Neuron (in vitro differentiated cells): Measurements from ENCODE around the gene PRLR.

Source experiments
- H2AFZ ChIP-seq: one replicate; pipeline ENCODE4 v1.6.1; 2013; ENCODE audit warnings: low read depth, mild to moderate bottlenecking, inconsistent platforms, low read length, moderate library complexity
- H3K27me3 ChIP-seq: one replicate; pipeline ENCODE4 v1.6.1; 2013; ENCODE audit warnings: low read length; ENCODE audit not compliant: insufficient read depth
- H3K36me3 ChIP-seq: one replicate; pipeline ENCODE4 v1.6.1; 2013; ENCODE audit warnings: low read length; ENCODE audit not compliant: insufficient read depth
- H3K4me1 ChIP-seq: one replicate; pipeline ENCODE4 v1.6.1; 2013; ENCODE audit warnings: low read length; ENCODE audit not compliant: insufficient read depth
- H3K4me3 ChIP-seq: 2 replicates; pipeline ENCODE4 v1.5.1; 2013; ENCODE audit warnings: mild to moderate bottlenecking, low read length, moderate library complexity
- H3K9me3 ChIP-seq: one replicate; pipeline ENCODE4 v1.6.1; 2013; ENCODE audit warnings: low read length

Gene PRLR

GRCh38 chr5:35012365-35012764, 217.9 kb downstream of the PRLR start:
- Histone ChIP-seq H3K36me3 (no peaks in the 10 kb centered on the region), H3K27me3 (no peaks in the 10 kb centered on the region), H3K4me1 (peaks cover 4% of the 10 kb centered on the region), H3K9me3 (peaks cover 2% of the 10 kb centered on the region), H2AFZ (no peak overlapping the region), H3K4me3 (no peak overlapping the region)

- no peak overlapping the region for H2AFZ ChIP-seq
- no peaks in the 10 kb centered on the region for H3K27me3 ChIP-seq
- peaks cover 4% of the 10 kb centered on the region for H3K4me1 ChIP-seq
- no peaks in the 10 kb centered on the region for H3K36me3 ChIP-seq
- H3K9me3 ChIP-seq, result peaks cover 3% of the 10 kb centered on the region
- no peak overlapping the region for H3K4me3 ChIP-seq
Measured at GRCh38 chr5:35010676-35011075, 219.6 kb downstream of the PRLR start.

DNA sequence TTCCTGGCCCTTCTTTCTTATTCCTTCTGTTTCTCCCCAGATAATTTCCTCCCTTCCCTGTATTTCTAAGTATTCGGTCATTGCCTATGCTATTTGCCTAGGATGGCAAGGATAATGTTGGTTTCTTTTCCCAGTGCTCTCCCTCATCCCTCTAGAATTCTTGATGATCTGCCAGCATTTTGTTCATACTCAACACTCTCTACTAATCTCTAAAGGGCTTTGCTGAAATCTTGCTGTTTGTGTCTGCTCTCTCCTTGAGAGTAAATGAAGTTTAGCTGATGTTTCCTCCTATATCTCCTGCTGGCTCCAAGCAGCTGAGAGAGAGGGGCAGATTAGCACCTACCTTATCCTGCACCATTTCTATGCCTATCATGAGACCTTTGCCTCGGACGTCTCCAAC, 220.6 kb downstream of the PRLR start:
- peaks cover 4% of the 10 kb centered on the region for H3K4me1 ChIP-seq
- peaks cover 3% of the 10 kb centered on the region for H3K9me3 ChIP-seq
- H3K36me3 ChIP-seq, result no peaks in the 10 kb centered on the region
- H3K4me3 ChIP-seq, result no peak overlapping the region
- H2AFZ ChIP-seq, result no peak overlapping the region
- H3K27me3 ChIP-seq, result no peaks in the 10 kb centered on the region

DNA sequence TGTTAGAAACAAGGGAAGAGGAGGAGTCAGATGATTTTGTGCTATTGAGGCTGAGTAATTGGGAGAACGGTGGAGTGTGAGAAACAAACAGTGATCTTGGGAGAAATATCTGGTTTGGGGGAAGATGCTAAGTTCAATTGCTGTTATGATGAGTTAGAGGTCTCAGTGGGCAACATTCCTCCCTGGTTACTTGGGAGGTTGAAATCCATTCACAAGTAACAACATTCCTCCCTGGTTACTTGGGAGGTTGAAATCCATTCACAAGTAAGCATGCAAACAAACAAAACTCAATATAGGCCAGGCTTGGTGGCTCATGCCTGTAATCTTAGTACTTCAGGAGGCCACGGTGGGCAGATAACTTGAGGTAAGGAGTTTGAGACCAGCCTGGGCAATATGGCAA, 221.3 kb downstream of the PRLR start:
- peaks cover 3% of the 10 kb centered on the region for H3K9me3 ChIP-seq
- no peak overlapping the region for H2AFZ ChIP-seq
- H3K27me3 ChIP-seq, result peaks cover 4% of the 10 kb centered on the region
- peaks cover 4% of the 10 kb centered on the region for H3K4me1 ChIP-seq
- H3K4me3 ChIP-seq, result no peak overlapping the region
- H3K36me3 ChIP-seq, result no peaks in the 10 kb centered on the region

DNA sequence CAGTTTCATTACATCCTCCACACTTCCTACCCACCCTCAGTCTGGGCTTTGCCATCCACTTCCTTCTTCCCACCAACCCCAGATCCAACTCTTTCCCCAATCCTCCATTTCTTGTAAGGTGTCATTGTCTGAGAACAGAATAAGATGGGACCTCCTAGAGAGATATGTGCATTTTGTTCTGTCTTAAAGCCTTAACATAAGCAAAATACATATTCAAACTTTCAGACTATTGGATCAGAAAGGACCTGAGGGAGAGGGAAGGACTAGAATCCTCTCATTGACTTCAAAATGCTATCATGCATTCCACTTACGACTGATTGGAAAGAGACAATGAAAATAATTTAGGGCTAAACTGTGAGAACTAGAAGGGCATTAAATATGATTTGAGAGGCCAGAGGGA, 225.5 kb downstream of the PRLR start:
- Histone ChIP-seq H3K9me3 (peaks cover 2% of the 10 kb centered on the region), H3K27me3 (peaks cover 4% of the 10 kb centered on the region), H2AFZ (no peak overlapping the region), H3K4me1 (peaks cover 4% of the 10 kb centered on the region), H3K4me3 (no peak overlapping the region), H3K36me3 (no peaks in the 10 kb centered on the region)

- Histone ChIP-seq H2AFZ (no peak overlapping the region), H3K27me3 (peaks cover 4% of the 10 kb centered on the region)
Measured at GRCh38 chr5:35004200-35004599, 226.1 kb downstream of the PRLR start.

DNA sequence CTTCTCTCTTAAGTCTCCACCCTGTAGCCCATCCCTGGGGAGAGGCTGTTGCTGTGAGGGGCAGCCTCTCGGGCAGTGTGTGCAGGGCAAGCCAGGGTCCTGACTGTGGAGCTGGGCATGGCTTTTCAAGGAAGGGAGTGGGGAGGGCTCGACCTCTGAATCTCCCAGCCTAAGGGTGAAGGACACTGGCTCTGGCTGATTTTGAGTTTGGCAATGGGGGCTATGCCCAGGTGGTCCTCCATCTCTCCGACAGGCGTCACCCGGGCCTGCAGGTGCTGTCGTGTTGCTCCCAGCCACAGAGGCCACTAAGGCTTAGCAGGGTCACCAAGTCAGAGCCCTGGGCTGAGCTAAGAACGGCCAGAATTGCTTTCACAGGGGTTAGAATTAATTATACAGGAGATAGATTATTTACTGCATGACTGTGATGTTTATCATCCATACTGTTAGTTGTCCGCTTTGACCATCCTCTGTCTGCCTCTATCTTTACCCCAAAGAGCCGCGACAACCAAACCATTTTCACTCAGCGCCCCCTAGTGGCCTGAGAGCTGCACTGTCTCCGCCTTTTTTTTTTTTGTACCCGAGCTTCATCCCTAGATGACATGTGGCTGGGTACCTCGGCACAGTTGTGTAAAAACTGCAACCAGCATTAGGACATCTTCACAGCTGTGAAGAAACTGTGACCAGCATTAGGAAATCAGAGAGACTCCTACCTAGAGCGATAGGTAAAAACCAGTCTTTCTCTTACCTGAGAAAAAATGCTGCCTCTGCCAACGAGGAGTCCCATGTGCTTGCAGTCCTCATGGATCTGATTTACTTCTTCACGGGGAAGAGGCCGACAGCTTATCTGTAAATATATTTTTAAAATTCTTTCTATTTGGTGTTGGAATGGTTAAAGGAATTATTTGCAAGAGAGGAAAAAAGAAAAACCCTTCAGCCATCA, 227.0 kb downstream of the PRLR start:
- Histone ChIP-seq H3K27me3 (peaks cover 4% of the 10 kb centered on the region), H3K9me3 (peaks cover 2% of the 10 kb centered on the region), H3K4me1 (no peaks in the 10 kb centered on the region), H2AFZ (no peak overlapping the region), H3K36me3 (no peaks in the 10 kb centered on the region), H3K4me3 (no peak overlapping the region)

More at GRCh38 chr5:35004200-35004599, 226.1 kb downstream of the PRLR start:
- peaks cover 4% of the 10 kb centered on the region for H3K4me1 ChIP-seq
- no peaks in the 10 kb centered on the region for H3K36me3 ChIP-seq
- H3K4me3 ChIP-seq, result no peak overlapping the region
- H3K9me3 ChIP-seq, result peaks cover 2% of the 10 kb centered on the region

DNA sequence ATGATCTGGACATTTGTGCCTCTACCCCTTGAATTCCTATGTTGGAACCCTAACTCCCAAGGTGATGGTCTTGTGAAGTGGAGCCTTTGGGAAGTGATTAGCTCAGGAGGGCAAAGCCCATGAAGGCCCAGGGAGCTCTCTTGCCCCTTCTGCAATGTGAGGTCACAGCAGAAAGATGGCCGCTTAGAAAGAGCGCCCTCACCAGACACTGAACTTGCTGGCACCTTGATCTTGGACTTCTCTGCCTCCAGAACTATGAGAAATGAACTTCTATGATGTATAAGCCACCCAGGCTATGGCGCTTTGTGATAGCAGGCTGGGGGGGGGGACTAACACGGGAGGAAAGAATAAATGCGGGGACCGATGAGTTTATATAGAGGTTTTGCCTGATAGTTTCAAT, 227.8 kb downstream of the PRLR start:
- Histone ChIP-seq H3K9me3 (peaks cover 2% of the 10 kb centered on the region), H3K4me3 (no peak overlapping the region), H3K36me3 (no peaks in the 10 kb centered on the region), H3K27me3 (peaks cover 4% of the 10 kb centered on the region), H3K4me1 (no peaks in the 10 kb centered on the region), H2AFZ (no peak overlapping the region)

DNA sequence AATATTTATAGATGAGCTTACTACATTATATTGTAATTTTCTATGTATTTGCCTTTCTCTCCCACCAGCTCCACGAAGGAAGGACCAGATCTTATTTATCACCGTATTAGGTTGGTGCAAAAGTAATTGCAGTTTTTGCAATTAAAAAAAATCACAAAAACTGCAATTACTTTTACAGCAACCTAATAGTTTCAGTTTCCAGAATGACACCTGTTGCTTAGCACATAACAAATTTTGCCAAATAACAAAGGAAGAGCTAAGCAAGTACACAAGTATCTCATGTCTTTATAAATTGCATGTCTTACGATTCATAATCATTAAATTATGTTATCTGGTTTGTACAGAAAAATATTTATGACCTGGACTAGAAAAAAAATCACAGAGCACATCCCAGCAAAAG, 228.4 kb downstream of the PRLR start:
- H3K4me1 ChIP-seq, result no peaks in the 10 kb centered on the region
- H3K9me3 ChIP-seq, result no peaks in the 10 kb centered on the region
- H3K4me3 ChIP-seq, result no peak overlapping the region
- peaks cover 4% of the 10 kb centered on the region for H3K27me3 ChIP-seq
- no peak overlapping the region for H2AFZ ChIP-seq
- no peaks in the 10 kb centered on the region for H3K36me3 ChIP-seq
